Left ventricle myocardium superior (tissue), 1 donor: Measurements from ENCODE around the gene DIP2C. TPM values are rescaled to one million over a fixed set of nuclear protein-coding genes. Genes with fewer than 3 reads are reported as not detected.
"Not testable (repeated sequence)": the region's sequence is repeated elsewhere in the genome, so short reads cannot be mapped to it uniquely, and the experiment has no call there.

Experiments
- ATAC-seq: fragments of 200-7000 bp; cut with Tn5 transposase; one replicate; pipeline ENCODE4 v1.9.1; 2020; ENCODE audit warnings: mild to moderate bottlenecking, moderate library complexity
- DNase-seq: peaks from one replicate; pipeline ENCODE4 v3.0.0-alpha.2; 2020
- intact Hi-C: fragments of 100-400 bp; cut with micrococcal nuclease; formaldehyde crosslinking; loops from one replicate; pipeline ENCODE4 v1.11.0; 2022
- total RNA-seq: library from RNA; stranded (reverse); fragmentation: NEBNext Ultra II Directional; extraction: Animal tissue kit (Norgen Biotek cat#: 25700); gene quantifications from one replicate; pipeline ENCODE4 v1.2.1, GENCODE V29; 2021
- donor health status: DM: no; HTN: yes; CAD: no; lungs with severe emphysema.

DIP2C gene
- total RNA-seq, 1 donor from 2014 or later, result 32.6 TPM

DNA sequence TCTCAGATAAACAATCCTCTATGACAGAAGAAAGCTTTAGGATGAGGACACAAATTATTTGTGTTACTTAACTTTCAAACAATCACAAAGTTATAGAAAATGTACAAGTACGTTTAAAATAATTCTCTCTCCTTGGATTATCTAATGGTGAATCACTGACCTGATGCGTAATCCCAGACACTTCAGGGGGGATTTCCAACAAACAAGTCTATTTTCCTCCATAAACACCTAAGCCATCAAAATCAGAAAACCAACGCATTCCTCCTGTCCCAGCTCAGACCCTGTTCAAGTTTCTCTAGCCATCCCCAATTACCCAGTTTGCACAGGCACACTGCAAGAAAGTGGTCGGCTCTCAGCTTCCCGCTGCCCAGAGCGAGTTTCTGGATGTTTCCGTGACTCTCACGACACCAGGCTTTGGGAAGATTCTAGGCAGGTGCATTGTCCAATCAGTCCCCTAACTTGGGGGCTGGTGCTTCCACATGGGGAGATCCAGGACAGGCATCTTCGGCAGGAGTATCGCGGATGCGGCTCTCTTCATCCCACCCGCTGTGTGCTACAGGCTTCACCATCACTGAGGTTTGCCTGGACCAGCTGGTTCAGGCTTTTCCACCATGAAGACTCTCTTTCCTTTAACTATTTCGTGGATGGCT, 354.2 kb downstream of the DIP2C start:
- ATAC-seq (no peak), DNase-seq (no peak)
- intact Hi-C loops, result no loop called here

GRCh38 chr10:331186-331585, 358.3 kb downstream of the DIP2C start:
- intact Hi-C loops, result no loop called here
- no peak for DNase-seq
- ATAC-seq, result no peak

- ATAC-seq, result peak; percentile 97
- intact Hi-C loops, result no loop called here
- peak; percentile 83 for DNase-seq
Observed at GRCh38 chr10:329361-330099, 359.9 kb downstream of the DIP2C start.

GRCh38 chr10:327889-328852, 361.3 kb downstream of the DIP2C start:
- intact Hi-C loops, result no loop called here
- ATAC-seq (no peak), DNase-seq (no peak)

GRCh38 chr10:326894-327635, 362.4 kb downstream of the DIP2C start:
- intact Hi-C loops, result no loop called here
- DNase-seq (no peak), ATAC-seq (no peak)

DNA sequence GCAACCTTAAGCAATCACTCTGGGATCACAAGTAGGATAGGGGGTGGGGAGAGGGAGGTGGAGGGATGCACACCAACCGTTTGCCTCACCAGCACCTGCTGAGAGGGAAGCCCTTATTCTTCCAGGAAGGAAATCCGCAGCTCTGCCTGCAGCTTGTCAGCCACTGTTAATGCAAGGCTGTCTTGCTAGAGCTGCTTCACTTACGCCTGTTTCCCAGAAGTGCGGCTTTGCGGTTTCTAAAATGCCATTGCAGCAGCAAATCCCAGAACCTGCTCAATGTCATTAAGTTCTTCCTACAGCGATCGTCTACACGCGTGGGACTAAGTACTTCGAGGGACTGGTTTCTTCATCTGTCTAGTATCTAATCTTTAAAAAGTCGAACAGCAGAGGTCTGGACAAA, 363.1 kb downstream of the DIP2C start:
- intact Hi-C loops, result no loop called here
- no peak for DNase-seq
- ATAC-seq, result no peak

DNA sequence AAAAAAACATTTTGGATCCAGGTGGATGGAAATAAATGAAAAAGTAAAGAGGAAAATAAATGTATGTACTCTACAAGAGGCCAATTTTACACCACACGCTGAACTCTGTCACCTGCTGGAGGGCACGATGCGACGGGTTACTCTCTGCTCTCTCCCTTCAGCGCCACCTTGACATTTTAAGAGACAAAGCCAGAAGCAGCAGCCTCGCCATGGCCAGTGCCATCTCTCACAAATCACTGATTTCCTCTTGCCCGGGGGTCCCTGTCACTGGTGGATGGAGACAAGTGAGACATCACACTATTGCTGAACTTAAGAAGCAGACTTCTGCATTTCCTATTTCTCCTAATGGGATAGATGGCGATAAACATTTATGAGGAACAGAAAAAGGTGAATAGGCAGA, 364.2 kb downstream of the DIP2C start:
- ATAC-seq, result no peak
- intact Hi-C loops, result no loop called here
- DNase-seq, result no peak

- intact Hi-C loops, result no loop called here
- ATAC-seq (no peak), DNase-seq (no peak)
Observed at GRCh38 chr10:324593-324992, 364.9 kb downstream of the DIP2C start.

DNA sequence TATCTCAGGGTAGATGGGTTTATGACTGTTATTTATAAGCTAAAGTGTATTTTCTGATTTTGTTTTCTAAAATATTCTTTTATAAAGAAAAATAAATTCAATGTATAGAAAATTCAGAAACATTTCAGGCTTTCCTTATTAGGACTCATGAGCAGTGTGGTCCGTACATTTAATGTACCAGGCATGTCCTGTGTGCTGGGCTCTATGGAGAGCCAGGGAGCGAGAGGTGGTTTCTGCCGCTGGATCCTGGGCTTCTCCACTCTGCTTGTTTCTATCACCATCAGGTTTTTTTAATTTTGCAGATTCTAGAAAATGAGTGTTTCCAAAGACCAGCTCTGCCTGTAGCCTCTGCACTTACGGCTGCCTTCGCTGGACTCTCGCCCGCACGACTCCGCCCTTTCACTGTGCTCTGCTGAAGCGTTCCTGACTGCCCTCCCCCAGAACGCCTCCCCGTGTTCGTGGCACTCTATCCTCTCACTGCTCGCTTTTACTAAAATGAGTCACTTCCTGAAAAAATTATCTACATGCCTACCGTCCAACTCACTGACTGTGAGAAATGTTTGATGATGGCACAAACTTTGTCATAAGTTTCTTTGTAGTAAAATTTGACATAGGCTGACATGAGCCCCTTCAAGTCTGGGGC, 365.7 kb downstream of the DIP2C start:
- intact Hi-C loops, result no loop called here
- ATAC-seq (peak; percentile 96), DNase-seq (peak; percentile 86)

DNA sequence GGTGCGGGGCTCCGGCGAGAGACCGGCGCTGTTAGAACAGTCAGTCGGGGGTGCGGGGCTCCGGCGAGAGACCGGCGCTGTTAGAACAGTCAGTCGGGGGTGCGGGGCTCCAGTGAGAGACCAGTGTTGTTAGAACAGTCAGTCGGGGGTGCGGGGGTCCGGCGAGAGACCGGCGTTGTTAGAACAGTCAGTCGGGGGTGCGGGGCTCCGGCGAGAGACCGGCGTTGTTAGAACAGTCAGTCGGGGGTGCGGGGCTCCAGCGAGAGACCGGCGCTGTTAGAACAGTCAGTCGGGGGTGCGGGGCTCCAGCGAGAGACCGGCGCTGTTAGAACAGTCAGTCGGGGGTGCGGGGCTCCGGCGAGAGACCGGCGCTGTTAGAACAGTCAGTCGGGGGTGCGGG, 366.4 kb downstream of the DIP2C start:
- intact Hi-C loops, DNase-seq, ATAC-seq: not testable (repeated sequence)

DNA sequence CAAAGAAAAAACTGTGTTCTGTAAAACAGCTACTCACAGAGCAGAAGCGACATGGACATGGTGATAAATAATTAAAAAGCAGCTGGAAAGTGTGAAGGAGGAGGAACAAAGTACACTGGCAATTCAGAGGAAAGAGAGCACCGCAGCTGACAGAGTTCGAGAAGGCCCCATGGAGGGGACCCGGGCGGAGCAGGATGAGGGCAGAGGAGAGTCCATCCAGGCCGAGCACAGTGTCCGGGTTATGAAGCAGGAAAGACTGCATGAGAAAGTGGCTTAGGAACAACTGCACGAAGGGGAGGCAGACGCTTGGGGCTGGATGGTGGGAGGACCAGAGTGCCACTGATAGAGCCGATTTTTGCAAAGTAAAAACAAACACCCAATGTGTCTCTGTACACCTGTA, 368.7 kb downstream of the DIP2C start:
- intact Hi-C loops, result no loop called here
- no peak for ATAC-seq
- DNase-seq, result no peak

GRCh38 chr10:317926-318325, 371.5 kb downstream of the DIP2C start:
- ATAC-seq, result peak; percentile 11
- no peak for DNase-seq
- intact Hi-C loops, result no loop called here

DNA sequence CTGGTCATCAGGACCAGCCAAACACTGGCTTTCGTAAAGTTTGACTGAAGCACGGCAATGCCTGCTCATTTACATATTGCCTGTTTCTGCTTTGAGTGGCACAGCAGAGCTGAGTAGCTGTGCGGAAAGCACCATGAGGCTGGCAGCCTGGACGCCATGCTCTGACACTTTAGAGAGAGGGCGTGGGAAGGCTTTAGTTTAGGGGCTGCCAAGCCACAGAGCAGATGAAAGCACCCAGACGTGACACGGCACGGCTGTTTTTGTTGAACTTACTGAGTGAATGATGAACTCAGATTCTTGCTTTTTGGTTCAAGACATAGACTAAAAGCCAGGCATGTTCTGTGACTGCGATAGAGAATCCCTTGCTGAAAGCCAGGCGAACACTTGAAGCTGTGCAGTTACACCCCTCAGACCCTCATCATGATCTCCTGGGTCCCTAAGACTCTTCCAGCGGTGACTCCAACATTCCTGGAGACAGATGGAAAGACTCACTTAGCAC, 372.1 kb downstream of the DIP2C start:
- intact Hi-C loops, result no loop called here
- ATAC-seq, result peak; percentile 89
- DNase-seq, result peak; percentile 66

DNA sequence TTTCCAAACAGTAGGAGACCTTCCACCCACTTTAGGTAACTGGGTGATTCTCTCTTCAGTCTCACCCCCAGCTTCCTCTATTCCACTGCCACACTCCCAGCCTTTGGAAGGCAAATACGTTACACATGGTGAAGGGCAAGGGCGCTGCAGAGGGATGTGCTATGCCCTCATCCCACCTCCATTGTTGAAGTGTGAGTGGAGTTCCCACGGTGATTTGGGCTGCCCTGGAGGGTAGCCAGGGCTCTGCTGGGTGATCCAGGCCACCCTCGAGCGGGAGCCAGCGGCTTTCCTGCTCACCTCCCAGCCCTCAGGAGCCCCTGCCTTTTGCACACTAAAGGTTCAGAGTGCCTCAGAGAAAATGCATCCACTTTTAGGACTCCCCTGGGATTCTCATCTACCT, 373.1 kb downstream of the DIP2C start:
- ATAC-seq, result no peak
- DNase-seq, result no peak
- intact Hi-C loops, result no loop called here

GRCh38 chr10:314871-315270, 374.6 kb downstream of the DIP2C start:
- ATAC-seq (no peak), DNase-seq (no peak)
- intact Hi-C loops, result no loop called here

DNA sequence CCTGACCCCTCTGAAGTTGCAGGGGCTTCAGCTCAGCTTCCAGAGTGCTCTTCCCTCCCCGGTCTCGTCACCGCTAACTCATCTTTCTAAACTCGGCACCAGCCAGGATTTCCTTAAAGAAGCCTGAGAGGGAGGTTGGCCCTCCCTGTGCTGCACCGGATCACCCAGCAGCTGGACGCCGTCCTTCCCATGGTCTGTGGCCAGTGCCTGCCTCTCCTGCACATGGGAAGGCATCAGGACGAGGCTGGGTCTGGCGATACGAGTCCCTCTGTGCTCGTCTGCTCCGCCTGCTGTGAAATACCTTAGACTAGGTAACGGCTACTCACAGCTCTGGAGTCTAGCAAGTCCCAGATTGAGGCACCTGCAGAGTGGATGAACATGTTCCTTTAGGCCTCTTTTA, 375.1 kb downstream of the DIP2C start:
- DNase-seq, result no peak
- intact Hi-C loops, result no loop called here
- ATAC-seq, result no peak

DNA sequence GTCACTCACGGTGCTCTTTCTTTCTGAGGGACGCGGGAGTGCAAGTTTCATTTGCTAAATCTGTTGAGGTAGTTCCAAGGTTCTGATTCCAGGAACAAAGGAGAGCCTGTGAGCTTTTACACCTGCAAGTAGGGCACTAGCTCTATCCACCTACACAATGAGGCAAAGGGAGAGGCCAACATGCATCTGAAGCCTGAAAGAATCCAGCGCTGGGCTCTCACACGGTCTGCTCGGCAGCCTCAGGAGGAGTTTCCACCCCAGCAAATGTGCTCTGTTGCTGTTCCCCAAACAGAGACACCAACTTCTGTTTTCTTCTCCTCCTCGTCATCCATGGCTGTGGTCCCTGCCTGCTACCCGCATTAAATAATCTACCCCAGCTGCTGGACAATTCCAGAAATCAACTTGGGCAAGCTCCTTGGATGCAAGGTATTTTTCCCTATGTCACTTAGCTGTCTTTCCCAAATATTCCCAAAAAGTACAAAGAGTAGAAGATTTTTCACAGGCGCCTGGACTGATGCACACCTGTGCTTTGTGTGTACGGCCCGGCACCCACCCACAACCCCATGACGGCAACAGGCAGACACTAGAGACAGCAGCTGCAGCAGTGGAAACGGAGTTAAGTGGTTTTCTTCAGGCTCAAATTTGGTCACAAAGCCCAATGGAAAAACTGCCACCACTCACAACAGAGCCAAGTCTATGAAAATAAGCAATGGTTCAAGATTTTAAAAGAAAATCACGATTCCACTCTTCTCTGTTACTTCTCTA, 377.4 kb downstream of the DIP2C start:
- DNase-seq, result no peak
- no peak for ATAC-seq
- intact Hi-C loops, result no loop called here
